Kidney (tissue), 14 donors: ENCODE results near the gene GGT5. TPM values are rescaled to one million over a fixed set of nuclear protein-coding genes. Genes with fewer than 3 reads are reported as not detected.

Source experiments
- DNase-seq, 5 donors: peaks; one replicate each; pipeline ENCODE4 v3.0.0-alpha.2; 2013 to 2020
- FAIRE-seq: peaks from 2 replicates; lab custom pipeline; 2012; peaks lifted over from hg19 to GRCh38; lab: Jason Lieb, UNC
- H3K27ac ChIP-seq, 2 donors: one replicate each; pipeline ENCODE4 v1.7.0; 2013; ENCODE audit warnings: low read depth in 2 of 2, low read length in 2 of 2, inconsistent platforms in 1 of 2
- H3K27me3 ChIP-seq: one replicate; pipeline ENCODE4 v1.7.1; 2013; ENCODE audit warnings: low read length, inconsistent platforms; ENCODE audit not compliant: control insufficient read depth, insufficient read depth
- H3K36me3 ChIP-seq, 3 donors: one replicate each; pipeline versions ENCODE4 v1.7.0 to v1.7.1; 2013; ENCODE audit warnings: low read length in 3 of 3, control low read depth in 1 of 3, inconsistent platforms in 1 of 3; ENCODE audit not compliant: insufficient read depth in 3 of 3, control insufficient read depth in 2 of 3
- H3K4me1 ChIP-seq, 3 donors: one replicate each; pipeline versions ENCODE4 v1.7.0 to v1.7.1; 2013; ENCODE audit warnings: low read length in 3 of 3, inconsistent platforms in 1 of 3, low read depth in 1 of 3; ENCODE audit not compliant: control insufficient read depth in 2 of 3, insufficient read depth in 2 of 3
- H3K4me3 ChIP-seq, 3 donors: one replicate each; pipeline versions ENCODE4 v1.7.0 to v1.8.1; 2013; ENCODE audit warnings: low read length in 3 of 3, control low read depth in 1 of 3, inconsistent platforms in 1 of 3
- H3K9ac ChIP-seq, 3 donors: one replicate each; pipeline versions ENCODE4 v1.7.0 to v1.7.1; 2013; ENCODE audit warnings: low read length in 3 of 3, control low read depth in 1 of 3, inconsistent platforms in 1 of 3
- H3K9me3 ChIP-seq, 3 donors: one replicate each; pipeline versions ENCODE4 v1.7.0 to v1.7.1; 2013; ENCODE audit warnings: low read length in 3 of 3, control low read depth in 1 of 3, inconsistent platforms in 1 of 3; ENCODE audit not compliant: control insufficient read depth in 2 of 3, insufficient read depth in 1 of 3
- intact Hi-C: fragments of 100-400 bp; cut with DNase I; formaldehyde crosslinking; loops from one replicate; pipeline ENCODE4 v1.11.1; 2022
- polyA plus RNA-seq: library from polyadenylated mRNA; stranded (reverse); fragments of 350-450 nt; fragmentation: Illumina TruSeq; extraction: RNeasy Lipid Tissue Mini Kit (QIAGEN cat#74804); gene quantifications from one replicate; pipeline ENCODE4 v1.2.3, GENCODE V29; 2014; ENCODE audit warnings: low read depth, low replicate concordance; ENCODE audit not compliant: insufficient read depth
- total RNA-seq: library from RNA; stranded (reverse); fragmentation: NEBNext Ultra II Directional; extraction: Animal tissue kit (Norgen Biotek cat#: 25700); gene quantifications from one replicate; pipeline ENCODE4 v1.2.1, GENCODE V29; 2021
- TF ChIP-seq, protein P1 (sequence below): IDR thresholded peaks from 3 replicates; pipeline ENCODE4 v1.5.1; 2012; ENCODE audit warnings: mild to moderate bottlenecking, moderate library complexity, borderline replicate concordance; ENCODE audit not compliant: insufficient read depth; ENCODE audit errors: extremely low read depth
- donor health status: control.
- donor health status: control.
- donor health status: control.
- donor health status: control.
- donor health status: control.
- donor health status: DM: yes; HTN: yes; CAD: no.
- donor health status: Normal renal cell carcinoma (clear cell type).

GGT5 gene
- total and polyA plus RNA-seq, 2 donors from 2014 or later: 63.2 to 103 TPM

DNA sequence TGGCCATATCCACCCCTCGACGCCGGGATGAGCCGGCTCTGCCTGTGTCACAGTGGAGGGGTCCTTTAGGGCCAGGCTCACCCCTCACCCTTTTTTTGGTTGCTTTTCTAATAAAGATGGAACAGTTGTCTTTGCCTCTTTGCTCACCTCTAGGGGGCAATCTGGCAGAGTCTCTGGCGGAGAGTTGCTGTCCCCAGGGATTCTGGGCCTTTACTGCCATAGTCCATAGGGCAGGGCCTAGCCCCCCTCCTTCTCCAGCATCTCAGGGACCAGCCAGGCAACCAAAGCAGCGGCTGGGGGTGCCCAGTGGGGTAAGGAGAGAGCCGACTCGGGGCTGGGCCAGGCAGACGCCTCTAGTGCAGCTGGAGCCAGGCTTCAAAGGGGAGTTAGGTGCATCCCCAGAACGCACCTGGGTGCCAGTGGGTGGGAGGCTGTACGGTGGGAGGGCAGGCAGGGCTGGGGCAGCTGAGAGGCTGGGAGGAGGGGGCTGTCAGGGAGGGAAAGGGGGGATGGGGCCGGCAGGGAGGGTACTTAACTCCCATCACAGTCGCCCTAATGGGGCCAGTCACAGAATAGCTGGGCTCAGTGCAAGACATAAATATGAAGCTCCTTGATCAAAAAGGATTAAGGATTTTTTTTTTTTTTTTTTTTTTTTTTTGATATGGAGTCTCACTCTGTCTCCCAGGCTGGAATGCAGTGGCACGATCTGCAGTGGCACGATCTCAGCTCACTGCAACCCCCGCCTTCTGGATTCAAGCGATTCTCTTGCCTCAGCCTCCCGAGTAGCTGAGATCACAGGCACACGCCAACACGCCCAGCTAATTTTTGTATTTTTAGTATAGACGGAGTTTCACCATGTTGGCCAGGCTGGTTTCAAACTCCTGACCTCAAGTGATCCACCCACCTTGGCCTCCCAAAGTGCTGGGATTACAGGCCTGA is 66.1 kb downstream of the GGT5 start:
- intact Hi-C loops: no loop called here
- FAIRE-seq: no peak
- Histone ChIP-seq H3K9me3 (no peaks in the 10 kb centered on the region), H3K4me3 (no peak overlapping the region), H3K27me3 (no peaks in the 10 kb centered on the region), H3K9ac (no peak overlapping the region), H3K36me3 (peaks cover 0 to 4% (median 0%) of the 10 kb centered on the region in 3 donors), H3K4me1 (peaks cover 0 to 17% (median 0%) of the 10 kb centered on the region in 3 donors), H3K27ac (no peak overlapping the region)
- DNase-seq: peak in 1 of 5 donors; percentile 67
- TF ChIP-seq, protein P1, sequence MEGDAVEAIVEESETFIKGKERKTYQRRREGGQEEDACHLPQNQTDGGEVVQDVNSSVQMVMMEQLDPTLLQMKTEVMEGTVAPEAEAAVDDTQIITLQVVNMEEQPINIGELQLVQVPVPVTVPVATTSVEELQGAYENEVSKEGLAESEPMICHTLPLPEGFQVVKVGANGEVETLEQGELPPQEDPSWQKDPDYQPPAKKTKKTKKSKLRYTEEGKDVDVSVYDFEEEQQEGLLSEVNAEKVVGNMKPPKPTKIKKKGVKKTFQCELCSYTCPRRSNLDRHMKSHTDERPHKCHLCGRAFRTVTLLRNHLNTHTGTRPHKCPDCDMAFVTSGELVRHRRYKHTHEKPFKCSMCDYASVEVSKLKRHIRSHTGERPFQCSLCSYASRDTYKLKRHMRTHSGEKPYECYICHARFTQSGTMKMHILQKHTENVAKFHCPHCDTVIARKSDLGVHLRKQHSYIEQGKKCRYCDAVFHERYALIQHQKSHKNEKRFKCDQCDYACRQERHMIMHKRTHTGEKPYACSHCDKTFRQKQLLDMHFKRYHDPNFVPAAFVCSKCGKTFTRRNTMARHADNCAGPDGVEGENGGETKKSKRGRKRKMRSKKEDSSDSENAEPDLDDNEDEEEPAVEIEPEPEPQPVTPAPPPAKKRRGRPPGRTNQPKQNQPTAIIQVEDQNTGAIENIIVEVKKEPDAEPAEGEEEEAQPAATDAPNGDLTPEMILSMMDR: no peak

DNA sequence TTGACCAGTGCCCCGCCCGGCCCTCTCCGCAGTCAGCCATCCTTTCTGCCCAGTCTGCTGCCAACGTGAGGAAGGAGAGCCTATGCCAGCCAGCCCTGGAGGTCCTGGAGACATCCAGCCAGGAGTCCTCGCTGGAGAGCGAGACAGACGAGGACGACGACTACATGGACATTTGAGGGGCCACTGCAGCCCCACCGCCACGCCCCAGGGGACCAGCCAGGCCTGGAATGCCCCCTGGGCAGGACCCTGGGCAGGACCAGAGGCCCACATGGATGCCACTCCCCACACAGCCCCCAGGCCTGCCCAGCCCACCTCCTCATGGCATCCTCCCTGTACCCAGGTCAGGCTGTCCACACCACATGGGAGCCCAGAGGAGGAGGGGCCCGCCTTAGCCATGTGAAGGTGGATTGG is 66.9 kb downstream of the GGT5 start:
- no peak overlapping the region for H3K27ac ChIP-seq
- no peaks in the 10 kb centered on the region for H3K27me3 ChIP-seq
- H3K9me3 ChIP-seq: no peaks in the 10 kb centered on the region
- intact Hi-C loops: no loop called here
- no peak overlapping the region for H3K9ac ChIP-seq
- peak in 1 of 5 donors; percentile 72 for DNase-seq
- H3K36me3 ChIP-seq: peaks cover 0 to 4% (median 0%) of the 10 kb centered on the region in 3 donors
- TF ChIP-seq, protein P1: no peak
- FAIRE-seq: no peak
- H3K4me1 ChIP-seq: peaks cover 0 to 11% (median 0%) of the 10 kb centered on the region in 3 donors
- no peak overlapping the region for H3K4me3 ChIP-seq

DNA sequence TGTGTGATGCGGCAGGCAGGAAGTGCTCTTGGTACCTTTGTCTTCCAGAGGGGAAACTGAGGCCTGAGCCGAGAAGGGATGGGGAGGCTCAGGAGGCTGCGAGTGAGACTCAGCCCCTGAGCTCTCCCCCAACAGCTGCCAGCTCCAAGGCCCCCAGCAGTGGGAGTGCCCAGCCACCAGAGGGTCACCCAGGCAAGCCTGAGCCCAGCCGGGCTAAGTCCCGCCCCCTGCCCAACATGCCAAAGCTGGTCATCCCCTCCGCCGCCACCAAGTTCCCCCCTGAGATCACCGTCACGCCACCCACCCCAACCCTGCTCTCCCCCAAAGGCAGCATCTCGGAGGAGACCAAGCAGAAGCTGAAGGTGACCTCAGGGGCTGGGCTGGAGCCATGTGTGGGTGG is 67.4 kb downstream of the GGT5 start:
- no peak for FAIRE-seq
- intact Hi-C loops: no loop called here
- TF ChIP-seq, protein P1: no peak
- H3K36me3 ChIP-seq: peaks cover 0 to 7% (median 0%) of the 10 kb centered on the region in 3 donors
- DNase-seq: peak in 1 of 5 donors; percentile 73
- no peaks in the 10 kb centered on the region for H3K9me3 ChIP-seq
- peaks cover 0 to 7% (median 0%) of the 10 kb centered on the region in 3 donors for H3K4me1 ChIP-seq
- H3K4me3 ChIP-seq: no peak overlapping the region
- H3K9ac ChIP-seq: no peak overlapping the region
- H3K27ac ChIP-seq: no peak overlapping the region
- H3K27me3 ChIP-seq: no peaks in the 10 kb centered on the region
